Activated CD4-positive, alpha-beta T cell treated with anti-CD3 and anti-CD28 coated beads for 48 hours (primary cell): ENCODE results near the gene MN1.
"Not testable (repeated sequence)": the region's sequence is repeated elsewhere in the genome, so short reads cannot be mapped to it uniquely, and the experiment has no call there.

Experiments used
- DNase-seq: peaks from one replicate; pipeline ENCODE4 v3.0.0-alpha.2; 2020

Gene MN1

GRCh38 chr22:27756212-27756660 lies 45.3 kb downstream of the MN1 start:
- DNase-seq: no peak

- DNase-seq: no peak
These were observed 45.9 kb downstream of the MN1 start for GRCh38 chr22:27755521-27756211.

DNA sequence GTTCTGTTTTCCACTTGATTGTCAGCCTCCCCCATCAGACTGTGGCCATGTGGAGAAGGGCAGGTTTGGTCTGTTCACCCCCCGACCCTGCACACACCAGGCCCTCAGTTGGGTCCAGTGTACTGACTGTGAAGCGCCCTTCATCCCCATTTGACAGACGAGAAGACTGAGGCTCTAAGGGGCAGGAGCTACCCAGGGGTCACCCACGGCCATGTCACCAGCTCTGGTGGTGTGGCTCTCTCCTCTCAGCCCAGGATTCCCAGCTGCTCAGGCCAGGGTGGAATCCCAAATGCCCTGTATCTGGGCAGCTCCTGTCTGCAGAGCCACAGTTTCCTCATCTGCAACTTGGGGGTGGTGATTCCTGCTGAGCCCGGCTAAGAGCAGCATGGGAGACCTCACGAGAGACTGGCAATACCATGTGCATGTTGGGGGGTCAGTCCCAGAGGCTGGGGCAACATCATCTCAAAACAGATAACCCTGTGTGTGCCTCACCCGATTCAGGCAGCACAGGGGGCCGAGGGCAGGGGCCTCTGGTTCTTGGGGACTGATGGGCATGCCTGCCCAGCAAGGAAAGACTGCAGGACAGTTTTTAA lies 46.6 kb downstream of the MN1 start:
- DNase-seq: no peak

DNA sequence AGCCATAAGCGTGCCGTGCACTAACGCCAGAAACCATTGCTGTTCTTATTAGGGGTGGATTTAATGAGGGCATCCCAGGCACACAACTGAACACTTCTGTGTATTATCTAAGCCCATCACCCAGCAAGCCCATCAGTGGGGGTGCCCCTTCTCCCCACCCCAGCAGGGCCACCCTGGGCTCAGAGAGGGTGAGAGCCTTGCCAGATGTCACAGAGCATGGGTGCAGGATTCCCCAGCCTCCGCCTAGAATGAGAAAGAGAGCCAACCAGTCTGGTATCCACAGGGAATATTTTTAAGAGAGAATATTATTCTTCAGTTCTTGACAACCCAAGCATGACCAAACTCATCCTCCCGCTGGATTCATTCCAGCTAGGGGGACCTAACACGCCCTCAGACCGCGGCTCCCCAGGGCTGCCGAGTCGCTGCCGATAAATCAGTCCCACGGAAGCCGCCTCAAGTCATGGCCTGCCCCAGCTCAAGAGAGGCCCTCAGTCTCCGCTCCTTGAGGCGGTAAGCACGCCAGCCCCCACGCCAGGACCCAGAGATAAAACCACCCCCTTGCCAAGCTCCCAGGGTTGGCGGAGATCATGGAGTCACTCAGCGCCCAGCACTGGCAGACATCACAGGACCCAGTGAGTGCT lies 47.2 kb downstream of the MN1 start:
- no peak for DNase-seq

GRCh38 chr22:27752771-27753170 lies 48.8 kb downstream of the MN1 start:
- no peak for DNase-seq

DNA sequence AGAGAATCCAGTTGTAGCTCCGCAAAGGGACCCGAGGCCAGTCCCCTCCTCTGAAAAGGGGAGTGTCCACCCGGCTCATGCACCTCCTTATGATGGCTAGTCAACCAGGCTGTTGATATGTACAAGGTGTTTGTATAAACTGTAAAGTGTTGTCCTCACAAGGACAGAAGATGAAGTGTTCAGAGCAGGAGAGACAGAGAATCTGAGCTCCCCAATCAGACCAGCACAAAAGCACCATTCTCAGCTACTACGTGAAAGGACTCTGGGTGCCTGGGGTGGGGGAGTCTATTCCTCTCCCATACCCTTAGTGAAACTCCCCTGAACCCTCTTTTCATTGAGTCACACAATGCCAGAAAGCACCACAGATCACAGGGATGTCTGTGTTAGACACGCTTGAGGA lies 49.4 kb downstream of the MN1 start:
- no peak for DNase-seq

DNA sequence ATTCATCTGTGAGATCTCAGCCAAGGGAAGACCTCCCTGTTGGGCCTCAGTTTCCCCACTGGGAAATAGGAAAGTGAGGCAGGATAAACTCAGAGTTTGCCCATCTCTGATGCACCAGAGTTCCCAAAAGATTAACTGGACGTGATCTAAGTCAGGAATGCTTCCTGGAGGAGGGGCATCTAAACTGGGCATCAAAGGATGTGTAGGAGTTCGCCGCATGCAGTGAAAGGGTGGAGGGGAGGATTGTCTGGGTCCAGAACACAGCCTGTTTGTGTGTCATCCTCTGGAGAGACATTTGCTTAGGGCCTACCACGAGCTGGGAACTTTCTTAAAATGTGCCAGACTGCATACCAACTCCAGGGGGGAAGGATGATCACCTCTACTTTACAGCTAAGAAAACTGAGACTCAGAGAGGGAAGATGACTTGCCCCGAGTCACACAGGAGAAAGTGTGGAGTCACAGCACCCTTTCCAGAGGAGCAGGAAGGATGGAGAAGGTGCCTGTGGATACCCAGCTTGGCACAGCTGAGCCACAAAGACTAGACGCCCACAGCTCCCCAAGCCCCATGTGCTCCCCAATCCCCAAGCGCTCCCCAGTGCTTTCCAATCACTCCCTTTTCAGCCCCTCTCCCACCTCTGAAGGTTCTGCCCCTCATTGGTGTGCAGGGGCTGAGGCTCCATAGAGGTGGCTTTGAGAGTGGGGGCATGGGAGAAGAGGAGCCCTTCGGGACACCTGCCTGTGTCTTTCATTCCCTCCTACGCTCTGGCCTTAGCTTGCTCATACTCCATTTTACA lies 50.1 kb downstream of the MN1 start:
- no peak for DNase-seq

DNA sequence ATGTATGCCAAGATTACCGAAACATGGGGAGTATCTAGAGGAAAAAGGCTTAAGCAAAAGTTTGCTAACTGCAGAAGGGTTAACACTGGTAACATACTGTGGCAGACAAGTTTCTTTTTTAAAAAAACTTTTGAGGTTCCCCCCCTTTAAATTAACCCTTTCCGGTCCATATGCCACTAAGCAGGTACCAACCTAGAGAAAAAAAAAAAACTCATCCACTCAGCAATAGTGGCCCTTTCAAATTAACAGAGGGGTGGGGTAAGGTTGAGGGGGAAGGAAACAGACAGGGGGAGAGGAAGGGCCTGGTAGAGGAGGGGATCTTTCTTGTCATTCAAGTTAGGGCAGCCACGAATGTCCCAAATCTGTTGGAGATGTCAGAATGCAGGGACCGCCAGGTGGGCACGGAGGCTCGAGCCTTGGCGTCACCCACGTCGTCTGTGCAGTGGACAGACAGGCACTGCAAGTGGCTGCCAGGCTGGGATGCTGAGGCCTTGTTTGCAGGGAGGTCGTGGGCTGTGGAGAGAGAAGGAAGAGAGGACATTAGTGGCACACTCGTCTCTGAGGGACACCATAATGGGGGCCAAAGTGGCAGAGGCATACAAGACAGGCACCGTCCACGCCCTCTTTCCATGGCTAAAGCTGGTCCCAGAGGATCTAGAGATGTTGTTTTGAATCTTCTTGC lies 50.8 kb downstream of the MN1 start:
- DNase-seq: no peak

GRCh38 chr22:27749597-27750225 lies 51.8 kb downstream of the MN1 start:
- no peak for DNase-seq

GRCh38 chr22:27748751-27749191 lies 52.8 kb downstream of the MN1 start:
- no peak for DNase-seq

- DNase-seq: no peak
These were observed 53.2 kb downstream of the MN1 start for GRCh38 chr22:27748349-27748748.

GRCh38 chr22:27747396-27748221 lies 53.9 kb downstream of the MN1 start:
- DNase-seq: no peak

GRCh38 chr22:27746918-27747317 lies 54.6 kb downstream of the MN1 start:
- no peak for DNase-seq

DNA sequence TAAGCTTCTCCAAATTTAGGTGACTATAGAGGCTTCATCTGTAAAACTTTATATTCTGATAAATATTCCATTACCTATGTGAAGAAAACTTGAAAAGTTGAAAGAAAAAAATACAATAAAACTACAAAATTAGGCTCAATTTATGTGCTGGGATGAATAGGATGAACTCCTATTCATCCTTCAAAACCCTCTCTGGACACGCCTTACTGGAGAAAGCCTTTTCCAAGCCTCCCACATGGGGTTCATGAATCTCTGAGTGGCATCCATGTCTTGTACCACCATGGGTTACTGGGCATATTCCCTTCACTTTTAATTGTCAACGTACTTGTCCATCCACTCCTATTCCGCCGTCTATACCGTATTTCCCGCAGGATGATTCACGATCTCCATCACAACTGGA lies 55.7 kb downstream of the MN1 start:
- DNase-seq: no peak

DNA sequence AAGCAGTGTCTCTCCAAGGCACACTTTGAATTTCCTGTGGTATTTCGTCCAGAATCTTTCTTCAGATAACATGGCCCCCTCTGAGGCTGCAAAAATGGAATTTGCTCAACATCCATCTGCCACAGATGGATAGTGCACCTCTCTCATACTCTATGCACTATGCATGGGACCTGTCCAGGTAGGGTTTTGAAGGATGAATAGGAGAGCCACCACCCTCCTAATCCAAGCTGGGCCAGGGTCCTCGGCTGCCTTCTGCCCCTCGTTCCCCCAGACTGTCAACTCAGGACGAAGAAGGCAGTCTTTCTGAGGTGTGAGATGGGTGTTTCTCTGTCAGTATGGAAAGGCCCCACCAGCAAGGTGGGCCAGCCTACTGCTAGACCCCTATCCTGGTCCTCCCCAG lies 56.4 kb downstream of the MN1 start:
- no peak for DNase-seq

- not testable (repeated sequence) for DNase-seq
These were observed 57.5 kb downstream of the MN1 start for GRCh38 chr22:27744078-27744477.

- no peak for DNase-seq
These were observed 61.3 kb downstream of the MN1 start for GRCh38 chr22:27740202-27740748.

GRCh38 chr22:27737521-27737920 lies 64.0 kb downstream of the MN1 start:
- DNase-seq: no peak

DNA sequence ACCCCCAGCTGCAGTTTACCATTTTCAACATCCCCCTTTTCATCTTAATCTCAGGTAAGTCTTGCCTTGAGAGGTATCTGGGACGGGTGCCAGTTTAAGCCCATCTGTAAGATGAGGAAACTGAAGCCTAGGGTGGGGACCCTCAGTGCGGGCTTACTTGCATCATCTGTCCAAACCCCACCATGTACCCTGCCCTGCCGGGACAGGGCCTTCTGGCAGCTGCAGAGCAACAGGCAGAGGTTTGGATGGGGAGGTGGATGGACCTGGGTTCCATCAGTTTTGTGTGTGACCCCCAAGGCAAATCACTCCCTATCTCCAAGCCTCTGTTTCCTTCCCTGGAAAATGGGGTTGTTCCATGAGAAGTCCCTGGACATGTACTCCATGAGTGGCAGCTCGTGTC lies 67.5 kb downstream of the MN1 start:
- no peak for DNase-seq

- no peak for DNase-seq
These were observed 68.7 kb downstream of the MN1 start for GRCh38 chr22:27732841-27733240.

DNA sequence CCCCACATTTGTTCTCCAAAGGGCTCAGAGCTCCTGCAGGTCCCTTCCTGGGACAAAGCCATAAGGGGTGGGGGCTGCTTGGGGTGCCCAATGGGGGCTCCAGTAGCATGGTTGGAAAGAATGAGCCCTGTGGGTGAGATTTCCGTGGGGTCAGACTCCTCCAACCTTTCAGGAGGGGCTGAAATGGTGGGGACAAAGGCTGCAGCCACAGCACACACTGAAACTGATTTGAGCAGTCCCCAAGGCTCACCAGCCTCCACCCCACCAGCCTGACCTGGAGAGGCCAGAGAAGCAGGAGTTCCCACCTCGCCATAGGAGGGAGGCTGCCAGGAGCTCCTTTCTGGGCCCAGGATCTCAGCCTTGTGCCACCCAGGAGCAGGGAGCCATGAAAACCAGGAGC lies 69.2 kb downstream of the MN1 start:
- no peak for DNase-seq
